GM23248 (cell line): ENCODE measurements around the gene PASD1. TPM values are rescaled to one million over a fixed set of nuclear protein-coding genes. Genes with fewer than 3 reads are reported as not detected.
"Not testable (repeated sequence)": the region's sequence is repeated elsewhere in the genome, so short reads cannot be mapped to it uniquely, and the experiment has no call there.

Experiments
- DNase-seq: peaks from one replicate; pipeline ENCODE4 v3.0.0-alpha.2; 2015
- H2AFZ ChIP-seq: fragments of 200-600 bp; sonication (generic); 2 replicates; pipeline ENCODE4 v1.6.1; 2016; ENCODE audit warnings: antibody characterized with exemption
- H3F3A ChIP-seq: fragments of 200-600 bp; sonication (generic); 2 replicates; pipeline ENCODE4 v1.6.1; 2016; ENCODE audit warnings: mild to moderate bottlenecking, antibody characterized with exemption, mixed run types; ENCODE audit not compliant: insufficient read depth
- H3K27ac ChIP-seq: fragments of 200-600 bp; sonication (generic); 2 replicates; pipeline ENCODE4 v1.5.1; 2016; ENCODE audit warnings: mild to moderate bottlenecking
- H3K27me3 ChIP-seq: fragments of 200-600 bp; sonication (generic); replicated peaks from 2 replicates; pipeline ENCODE4 v1.6.1; 2016; ENCODE audit warnings: mild to moderate bottlenecking; ENCODE audit not compliant: insufficient read depth
- H3K36me3 ChIP-seq: fragments of 200-600 bp; sonication (generic); 2 replicates; pipeline ENCODE4 v1.6.1; 2016; ENCODE audit warnings: low read depth, mild to moderate bottlenecking
- H3K4me1 ChIP-seq: fragments of 200-600 bp; sonication (generic); 2 replicates; pipeline ENCODE4 v1.6.1; 2016; ENCODE audit warnings: mild to moderate bottlenecking; ENCODE audit not compliant: insufficient read depth
- H3K4me2 ChIP-seq: fragments of 200-600 bp; sonication (generic); one replicate; pipeline ENCODE4 v1.6.1; 2016; ENCODE audit warnings: mild to moderate bottlenecking; ENCODE audit not compliant: unreplicated experiment
- H3K4me3 ChIP-seq: fragments of 200-600 bp; sonication (generic); 2 replicates; pipeline ENCODE4 v1.5.1; 2016; ENCODE audit warnings: mild to moderate bottlenecking
- H3K79me2 ChIP-seq: fragments of 200-600 bp; sonication (generic); 2 replicates; pipeline ENCODE4 v1.6.1; 2016; ENCODE audit warnings: mild to moderate bottlenecking; ENCODE audit not compliant: insufficient read depth
- H3K9ac ChIP-seq: fragments of 200-600 bp; sonication (generic); 2 replicates; pipeline ENCODE4 v1.6.1; 2016; ENCODE audit warnings: mild to moderate bottlenecking
- H3K9me2 ChIP-seq: fragments of 200-600 bp; sonication (generic); 2 replicates; pipeline ENCODE4 v1.6.1; 2016; ENCODE audit warnings: mixed run types, mild to moderate bottlenecking, moderate library complexity; ENCODE audit not compliant: insufficient read depth
- H3K9me3 ChIP-seq: fragments of 200-600 bp; sonication (generic); one replicate; pipeline ENCODE4 v1.6.1; 2017; ENCODE audit warnings: low read depth
- H4K20me1 ChIP-seq: fragments of 200-600 bp; sonication (generic); 2 replicates; pipeline ENCODE4 v1.6.0; 2016; ENCODE audit not compliant: insufficient read depth
- EZH2 ChIP-seq: fragments of 200-600 bp; sonication (generic); IDR thresholded peaks from 2 replicates; pipeline ENCODE4 v1.6.1; 2018; ENCODE audit warnings: antibody characterized with exemption, mild to moderate bottlenecking; ENCODE audit not compliant: insufficient read depth, poor library complexity, severe bottlenecking
- EZH2phosphoT487 ChIP-seq: fragments of 200-600 bp; sonication (generic); IDR thresholded peaks from 2 replicates; pipeline ENCODE4 v1.6.1; 2018; ENCODE audit warnings: antibody characterized with exemption, moderate library complexity, mild to moderate bottlenecking, low read depth; ENCODE audit not compliant: insufficient read depth
- WGBS, 2 experiments: methylation state at CpG; one replicate each; pipeline ENCODE4 v1.1.6; 2015 to 2017; ENCODE audit warnings: low lambda C conversion rate in 2 of 2, low coverage in 1 of 2; ENCODE audit errors: missing lambda C conversion rate in 2 of 2; 5-methylcytosine and 5-hydroxymethylcytosine counted together
- in situ Hi-C: fragments of 300-500 bp; cut with MboI; formaldehyde crosslinking; loops from 2 replicates; pipeline ENCODE4 v1.15.0; 2020
- polyA plus RNA-seq: library from polyadenylated mRNA; unstranded; fragments of >200 nt; fragmentation: Nextera tagmentation; extraction: Ambion mirVana; gene quantifications from 2 replicates; pipeline ENCODE4 v1.2.1, GENCODE V29; 2016
- total RNA-seq: library from RNA; depleted of rRNA; stranded (reverse); fragments of >200 nt; shearing (Covaris generic); gene quantifications from 2 replicates; pipeline ENCODE4 v1.2.3, GENCODE V29; 2014

Gene PASD1
- total and polyA plus RNA-seq, 2 experiments from 2014 or later, result not detected

- DNase-seq, result no peak
- H3K9me2 ChIP-seq, result no peaks in the 10 kb centered on the region
- H3K79me2 ChIP-seq, result no peaks in the 10 kb centered on the region
- 12 to 16% methylated on average over 2 of the region's 2 CpGs for WGBS, 2 experiments
- H3K4me3 ChIP-seq, result no peak overlapping the region
- no peak overlapping the region for H3K4me2 ChIP-seq
- H3K36me3 ChIP-seq, result no peaks in the 10 kb centered on the region
- in situ Hi-C loops, result no loop called here
- no peak overlapping the region for H3K27ac ChIP-seq
- H3F3A ChIP-seq, result no peaks in the 10 kb centered on the region
- no peaks in the 10 kb centered on the region for H3K27me3 ChIP-seq
- no peak overlapping the region for H2AFZ ChIP-seq
- H3K9me3 ChIP-seq, result no peaks in the 10 kb centered on the region
- H3K4me1 ChIP-seq, result no peaks in the 10 kb centered on the region
- H4K20me1 ChIP-seq, result no peaks in the 10 kb centered on the region
- TF ChIP-seq EZH2 (no peak), EZH2phosphoT487 (no peak)
- no peak overlapping the region for H3K9ac ChIP-seq
Observed at GRCh38 chrX:151543706-151544105, 19.8 kb upstream of the PASD1 start.

- DNase-seq, H3K36me3 ChIP-seq, H2AFZ ChIP-seq, H4K20me1 ChIP-seq, H3F3A ChIP-seq, H3K79me2 ChIP-seq, H3K27ac ChIP-seq, H3K27me3 ChIP-seq, H3K4me1 ChIP-seq, H3K9ac ChIP-seq, H3K4me3 ChIP-seq, H3K9me2 ChIP-seq, H3K4me2 ChIP-seq, H3K9me3 ChIP-seq, in situ Hi-C loops: not testable (repeated sequence)
- WGBS, 2 experiments, result 33 to 38% methylated on average over 3 to 4 of the region's 6 CpGs
Observed at GRCh38 chrX:151546226-151546625, 17.2 kb upstream of the PASD1 start.

GRCh38 chrX:151551176-151551575 lies 12.3 kb upstream of the PASD1 start:
- H3K9me3 ChIP-seq, in situ Hi-C loops, DNase-seq, H3K27me3 ChIP-seq, H3K27ac ChIP-seq, H3F3A ChIP-seq, H3K4me2 ChIP-seq, H2AFZ ChIP-seq, H3K4me1 ChIP-seq, H3K4me3 ChIP-seq, H3K9ac ChIP-seq, H3K36me3 ChIP-seq, H3K79me2 ChIP-seq, H4K20me1 ChIP-seq, H3K9me2 ChIP-seq: not testable (repeated sequence)
- WGBS, 2 experiments, result 50 to 64% methylated on average over 6 to 12 of the region's 25 CpGs

- DNase-seq, result no peak
- no peaks in the 10 kb centered on the region for H4K20me1 ChIP-seq
- H3K9me3 ChIP-seq, result no peaks in the 10 kb centered on the region
- no peak overlapping the region for H3K4me2 ChIP-seq
- no peaks in the 10 kb centered on the region for H3K79me2 ChIP-seq
- no peaks in the 10 kb centered on the region for H3K4me1 ChIP-seq
- no peaks in the 10 kb centered on the region for H3F3A ChIP-seq
- no peaks in the 10 kb centered on the region for H3K27me3 ChIP-seq
- no peak overlapping the region for H3K4me3 ChIP-seq
- H3K9ac ChIP-seq, result no peak overlapping the region
- no peaks in the 10 kb centered on the region for H3K9me2 ChIP-seq
- H3K27ac ChIP-seq, result no peak overlapping the region
- no peak overlapping the region for H2AFZ ChIP-seq
- no peaks in the 10 kb centered on the region for H3K36me3 ChIP-seq
- in situ Hi-C loops, result no loop called here
- TF ChIP-seq EZH2 (no peak), EZH2phosphoT487 (no peak)
- 43% methylated on average over 4 of the region's 4 CpGs for WGBS, 2 experiments
Observed at GRCh38 chrX:151552743-151553142, 10.7 kb upstream of the PASD1 start.

- H3K27me3 ChIP-seq, H3K4me3 ChIP-seq, H3K9me3 ChIP-seq, H3K9ac ChIP-seq, H4K20me1 ChIP-seq, H3K27ac ChIP-seq, H3K36me3 ChIP-seq, in situ Hi-C loops, H3K9me2 ChIP-seq, H3K4me2 ChIP-seq, H2AFZ ChIP-seq, H3F3A ChIP-seq, H3K79me2 ChIP-seq, H3K4me1 ChIP-seq, DNase-seq: not testable (repeated sequence)
- WGBS, 2 experiments, result 60% methylated on average over 1 of the region's 25 CpGs; no CpG with 5 or more reads in 1 of the 2 experiments
Observed at GRCh38 chrX:151555301-151555700, 8.2 kb upstream of the PASD1 start.

GRCh38 chrX:151562485-151562884 lies 990 bp upstream of the PASD1 start:
- DNase-seq, H2AFZ ChIP-seq, H3K4me3 ChIP-seq, H3K27ac ChIP-seq, H4K20me1 ChIP-seq, in situ Hi-C loops, H3K4me2 ChIP-seq, H3K9me3 ChIP-seq, H3K27me3 ChIP-seq, H3K36me3 ChIP-seq, H3F3A ChIP-seq, H3K9ac ChIP-seq, H3K79me2 ChIP-seq, H3K9me2 ChIP-seq, H3K4me1 ChIP-seq: not testable (repeated sequence)
- 93% methylated on average over 8 of the region's 21 CpGs; no CpG with 5 or more reads in 1 of the 2 experiments for WGBS, 2 experiments

- H3K27ac ChIP-seq, H3K27me3 ChIP-seq, H4K20me1 ChIP-seq, H2AFZ ChIP-seq, H3K4me3 ChIP-seq, H3K9ac ChIP-seq, H3K9me2 ChIP-seq, DNase-seq, H3K4me1 ChIP-seq, H3F3A ChIP-seq, H3K9me3 ChIP-seq, H3K4me2 ChIP-seq, H3K79me2 ChIP-seq, in situ Hi-C loops, H3K36me3 ChIP-seq: not testable (repeated sequence)
- 89 to 100% methylated on average over 1 to 22 of the region's 24 CpGs for WGBS, 2 experiments
Observed at GRCh38 chrX:151563003-151563402, 472 bp upstream of the PASD1 start.
